Activated CD4-positive, alpha-beta memory T cell treated with anti-CD3 and anti-CD28 coated beads, Interleukin-2, amount 10 ng/mL, durations not matched to agents 7 days and 5 days (primary cell): ENCODE measurements around the gene ESD. TPM values are rescaled to one million over a fixed set of nuclear protein-coding genes. Genes with fewer than 3 reads are reported as not detected.

ENCODE experiments used
- CTCF ChIA-PET: fragments of 350-600 bp; sonication (Branson Sonifier 250); formaldehyde crosslinking; loops from one replicate; lab custom pipeline; 2021; ENCODE audit warnings: antibody characterized with exemption, inconsistent platforms; lab: Charles Lee
- POLR2A ChIA-PET: fragments of 350-600 bp; sonication (Branson Sonifier 250); formaldehyde crosslinking; loops from one replicate; lab custom pipeline; 2021; ENCODE audit warnings: antibody characterized with exemption; lab: Charles Lee
- DNase-seq: peaks from one replicate; pipeline ENCODE4 v3.0.0-alpha.2; 2020
- H3K27ac Mint-ChIP-seq: one replicate; pipeline ENCODE4 v1.8.0; 2021; ENCODE audit warnings: mild to moderate bottlenecking, mixed read lengths
- H3K27me3 Mint-ChIP-seq: one replicate; pipeline ENCODE4 v1.8.0; 2021; ENCODE audit warnings: mixed read lengths
- H3K36me3 Mint-ChIP-seq: one replicate; pipeline ENCODE4 v1.8.0; 2021; ENCODE audit warnings: low read depth, mixed read lengths
- H3K4me1 Mint-ChIP-seq: one replicate; pipeline ENCODE4 v1.8.0; 2021; ENCODE audit warnings: mixed read lengths
- H3K4me3 Mint-ChIP-seq: one replicate; pipeline ENCODE4 v1.8.0; 2021; ENCODE audit warnings: mild to moderate bottlenecking, mixed read lengths
- H3K9me3 Mint-ChIP-seq: one replicate; pipeline ENCODE4 v1.8.0; 2021; ENCODE audit warnings: mixed read lengths
- total RNA-seq, 2 experiments: library from RNA; stranded (reverse); gene quantifications; one replicate each; pipeline ENCODE4 v1.2.3, GENCODE V29; 2021

ESD gene
- total RNA-seq, 2 experiments from 2014 or later, result 76.7 to 76.9 TPM

DNA sequence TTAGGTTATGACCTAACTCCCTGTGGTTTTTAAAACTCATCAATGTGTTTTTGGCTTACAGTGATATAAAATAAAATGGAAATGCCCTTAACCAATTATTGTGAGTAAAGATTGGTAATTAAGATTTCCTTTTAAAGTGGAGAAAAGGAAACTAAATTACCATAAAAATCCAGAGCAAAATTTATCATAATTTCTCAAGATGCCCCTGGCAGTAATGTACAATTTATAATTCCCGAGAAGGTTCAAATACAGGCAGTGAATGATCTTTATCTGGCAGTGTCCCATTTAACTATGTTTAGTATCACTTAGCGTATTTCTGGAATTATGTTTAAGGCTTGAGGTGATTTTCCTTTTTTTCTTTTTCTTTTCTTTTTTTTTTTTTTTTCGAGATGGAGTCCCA lies 61.5 kb downstream of the ESD start:
- no peaks in the 10 kb centered on the region for H3K4me1 Mint-ChIP-seq
- ChIA-PET CTCF (interaction anchor here (0.5 kb wide), 1 partner anchor 27 kb away, joined by 3 read pairs; no protein-coding TSS in a partner anchor), POLR2A (no interaction called here)
- H3K27ac Mint-ChIP-seq, result no peak overlapping the region
- H3K4me3 Mint-ChIP-seq, result no peak overlapping the region
- H3K27me3 Mint-ChIP-seq, result no peaks in the 10 kb centered on the region
- H3K9me3 Mint-ChIP-seq, result no peaks in the 10 kb centered on the region
- peaks cover 18% of the 10 kb centered on the region for H3K36me3 Mint-ChIP-seq
- no peak for DNase-seq

DNA sequence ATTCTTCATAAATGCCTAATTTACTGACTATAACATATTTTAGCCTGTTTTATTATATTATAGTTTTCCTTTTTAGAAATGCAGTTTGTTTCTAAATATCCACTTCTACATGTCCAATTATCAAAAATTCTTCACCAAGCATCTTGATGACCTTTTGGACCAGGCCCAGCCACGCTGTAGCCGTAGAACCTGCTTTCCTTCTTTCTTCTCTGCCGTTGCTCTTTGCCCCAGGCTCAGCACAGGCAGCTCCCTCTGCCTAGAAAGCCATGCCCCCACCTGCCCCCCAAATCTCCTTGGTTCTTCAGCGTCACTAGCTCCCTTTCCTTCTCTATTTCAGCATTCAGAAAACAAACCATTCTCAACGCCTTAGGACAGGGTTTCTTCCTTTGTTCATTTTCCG lies 65.4 kb downstream of the ESD start:
- H3K4me1 Mint-ChIP-seq, result peaks cover 5% of the 10 kb centered on the region
- H3K36me3 Mint-ChIP-seq, result peaks cover 40% of the 10 kb centered on the region
- ChIA-PET CTCF (interaction anchor here (3.1 kb wide), 1 partner anchor 10 kb away, joined by 9 read pairs; no protein-coding TSS in a partner anchor), POLR2A (no interaction called here)
- no peak overlapping the region for H3K4me3 Mint-ChIP-seq
- H3K9me3 Mint-ChIP-seq, result no peaks in the 10 kb centered on the region
- DNase-seq, result no peak
- no peak overlapping the region for H3K27ac Mint-ChIP-seq
- H3K27me3 Mint-ChIP-seq, result no peaks in the 10 kb centered on the region

- CTCF ChIA-PET, result interaction anchor here (0.6 to 2.4 kb wide), 4 partner anchors 10 to 23 kb away, joined by 3 to 5 read pairs (median 4); no protein-coding TSS in a partner anchor
- POLR2A ChIA-PET, result no interaction called here
- Mint-ChIP-seq H3K4me3 (no peak overlapping the region), H3K27ac (no peak overlapping the region), H3K36me3 (peaks cover 45% of the 10 kb centered on the region), H3K4me1 (peaks cover 14% of the 10 kb centered on the region), H3K9me3 (no peaks in the 10 kb centered on the region), H3K27me3 (no peaks in the 10 kb centered on the region)
- no peak for DNase-seq
These were observed 68.2 kb downstream of the ESD start for GRCh38 chr13:46728777-46729176.

DNA sequence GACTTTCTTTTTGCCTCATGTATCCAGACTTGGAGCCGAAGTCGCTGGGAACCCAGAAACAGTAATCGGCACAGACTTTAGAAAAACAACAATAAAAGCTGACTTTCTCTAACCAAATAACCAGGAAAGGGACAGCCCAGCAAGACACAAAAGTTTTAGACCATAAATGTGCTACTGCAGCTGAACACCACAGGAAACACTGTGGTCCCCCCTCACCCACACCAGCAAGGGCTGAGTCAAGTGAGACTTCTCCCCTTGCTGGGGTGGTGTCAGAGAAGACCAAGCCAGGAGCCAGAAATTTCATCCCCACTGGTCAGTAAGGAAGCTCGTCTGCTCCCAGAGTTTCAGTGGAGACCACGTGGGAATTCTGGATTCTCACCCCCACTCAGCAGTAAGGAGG lies 70.6 kb downstream of the ESD start:
- Mint-ChIP-seq H3K4me1 (peaks cover 14% of the 10 kb centered on the region), H3K9me3 (no peaks in the 10 kb centered on the region), H3K4me3 (no peak overlapping the region), H3K27me3 (no peaks in the 10 kb centered on the region), H3K36me3 (peaks cover 48% of the 10 kb centered on the region), H3K27ac (no peak overlapping the region)
- ChIA-PET CTCF (interaction anchor here (0.9 to 1.1 kb wide), 2 partner anchors 82 to 232 kb away, joined by 3 read pairs; no protein-coding TSS in a partner anchor), POLR2A (interaction anchor here (1.2 kb wide), 1 partner anchor 12 kb away, joined by 3 read pairs; no protein-coding TSS in a partner anchor)
- DNase-seq, result peak; percentile 20

Other genes starting within 250 kb of the ESD start
- gene LRCH1, start 244.0 kb downstream of the ESD start, total RNA-seq, result 10 to 100 TPM; 17.1 TPM
- not detected for gene HTR2A, start 99.9 kb upstream of the ESD start, total RNA-seq